Renal pelvis (tissue), 4 donors: Measurements from ENCODE around the gene ARHGAP27. TPM values are rescaled to one million over a fixed set of nuclear protein-coding genes. Genes with fewer than 3 reads are reported as not detected.

Experiments used
- DNase-seq: peaks from one replicate; pipeline ENCODE4 v3.0.0-alpha.2; 2013
- polyA plus RNA-seq, 3 donors: library from polyadenylated mRNA; unstranded; fragments of 120-200 nt; gene quantifications; one replicate each; pipeline ENCODE4 v1.2.1, GENCODE V29; 2013; ENCODE audit not compliant: insufficient read length in 3 of 3

ARHGAP27 gene
- polyA plus RNA-seq, 3 donors, result 15.7 to 21.7 (median 20.4) TPM

DNA sequence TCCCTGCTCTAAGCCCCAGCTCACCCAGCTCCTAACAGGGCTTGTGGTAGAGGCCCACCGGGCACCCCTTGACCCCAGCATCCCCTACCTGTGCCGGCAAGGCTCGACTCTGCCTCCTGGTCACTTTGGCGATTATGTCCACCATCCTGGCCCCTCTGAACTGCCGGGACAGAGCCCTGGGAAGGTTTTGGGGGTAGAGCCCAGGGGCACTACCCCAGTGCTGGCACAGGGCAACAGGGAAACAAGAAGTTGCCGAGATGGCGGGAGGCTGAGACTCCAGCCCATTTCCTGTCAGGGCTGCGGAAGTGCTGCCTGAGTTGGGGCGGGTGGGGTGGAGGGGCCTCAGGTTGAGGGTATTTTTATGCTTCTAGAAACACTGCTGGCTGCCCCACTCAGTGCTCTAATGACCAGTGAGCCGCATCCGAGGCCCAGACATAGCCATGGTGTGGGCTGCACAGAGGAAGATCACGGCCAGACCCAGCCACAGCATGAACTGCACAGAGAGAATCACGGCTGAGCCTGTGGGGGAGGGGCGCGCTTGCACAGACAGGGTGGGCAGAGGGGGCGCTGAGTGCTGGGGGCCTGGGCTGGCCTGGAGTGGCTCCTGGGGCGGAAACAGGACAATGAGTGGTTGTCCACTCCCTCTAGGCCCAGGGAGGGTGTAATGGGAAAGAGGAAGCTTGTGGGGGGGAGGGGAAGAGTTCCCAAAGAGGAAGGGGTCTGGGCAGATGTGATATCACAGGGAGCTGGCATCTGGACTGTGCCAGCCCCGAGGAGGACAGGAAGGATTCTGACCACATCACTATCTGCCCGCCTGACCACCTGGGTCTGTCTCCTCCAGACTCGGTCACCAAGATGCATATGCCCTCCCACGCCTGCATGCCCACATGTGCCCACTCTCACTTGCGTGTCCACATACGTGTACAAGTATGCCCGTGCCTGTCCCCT is 22.3 kb downstream of the ARHGAP27 start:
- no peak for DNase-seq

DNA sequence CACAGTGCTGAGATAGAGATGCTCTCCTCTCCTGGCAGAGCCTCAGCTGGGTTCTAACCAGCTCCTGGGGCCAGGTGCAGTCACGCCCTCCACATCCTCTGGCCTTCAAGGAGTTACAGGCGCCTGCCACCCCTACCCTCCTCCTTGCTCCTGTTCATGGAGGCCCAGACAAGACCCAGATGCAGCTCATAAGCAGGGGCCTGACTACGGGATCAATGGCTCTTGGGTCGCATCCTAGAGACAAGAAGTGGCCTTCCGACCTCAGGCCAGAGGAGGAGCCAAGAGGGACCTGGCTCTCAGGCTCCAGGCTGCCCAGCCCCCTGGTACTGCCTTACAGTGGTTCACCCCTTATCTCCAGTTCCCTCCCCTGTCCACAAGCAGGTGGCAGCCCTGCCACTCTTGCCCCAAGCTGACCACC is 23.0 kb downstream of the ARHGAP27 start:
- no peak for DNase-seq

DNA sequence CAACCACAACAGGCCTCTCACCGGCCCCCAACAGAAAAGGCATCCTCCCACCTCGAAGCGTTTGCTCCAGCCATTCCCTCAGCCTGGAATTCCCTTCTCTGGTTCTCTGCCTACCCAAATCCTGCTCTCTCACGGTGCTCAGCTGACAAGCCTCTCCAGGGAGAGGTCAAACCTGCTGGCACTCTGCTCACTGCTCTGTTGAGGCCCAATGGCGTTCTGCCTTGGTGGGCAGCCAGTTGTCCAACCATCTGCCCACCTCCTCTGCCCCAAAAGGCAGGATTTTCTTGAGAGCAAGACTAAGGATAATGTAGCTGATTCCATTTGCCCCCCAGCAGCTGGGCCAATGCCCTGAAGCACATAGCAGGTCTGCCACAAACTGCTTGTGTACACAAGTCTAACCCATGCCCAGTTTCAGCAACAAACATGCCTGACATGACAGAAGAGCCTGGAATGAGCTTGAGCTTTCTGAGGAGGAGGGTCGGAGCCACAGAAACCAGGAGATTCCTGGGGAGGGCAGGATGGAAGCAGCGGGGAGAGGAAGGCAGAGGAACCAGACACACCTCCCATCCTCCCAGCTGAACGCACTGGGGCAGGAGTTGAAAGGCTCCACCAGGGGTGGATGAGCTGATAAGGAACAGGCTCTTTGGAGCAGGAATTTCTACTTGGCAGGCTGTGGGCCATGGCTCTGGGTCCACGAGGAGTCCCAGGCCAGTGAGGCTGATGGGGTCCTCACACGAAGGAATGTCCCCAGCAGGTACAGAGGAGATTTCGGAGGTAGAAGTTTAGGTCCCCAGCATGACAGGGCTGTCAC is 23.9 kb downstream of the ARHGAP27 start:
- DNase-seq, result no peak

- no peak for DNase-seq
Observed at GRCh38 chr17:45406107-45406506, 26.6 kb downstream of the ARHGAP27 start.

GRCh38 chr17:45405250-45406086 is 27.2 kb downstream of the ARHGAP27 start:
- DNase-seq, result no peak

- DNase-seq, result no peak
Observed at GRCh38 chr17:45404870-45405249, 27.8 kb downstream of the ARHGAP27 start.

DNA sequence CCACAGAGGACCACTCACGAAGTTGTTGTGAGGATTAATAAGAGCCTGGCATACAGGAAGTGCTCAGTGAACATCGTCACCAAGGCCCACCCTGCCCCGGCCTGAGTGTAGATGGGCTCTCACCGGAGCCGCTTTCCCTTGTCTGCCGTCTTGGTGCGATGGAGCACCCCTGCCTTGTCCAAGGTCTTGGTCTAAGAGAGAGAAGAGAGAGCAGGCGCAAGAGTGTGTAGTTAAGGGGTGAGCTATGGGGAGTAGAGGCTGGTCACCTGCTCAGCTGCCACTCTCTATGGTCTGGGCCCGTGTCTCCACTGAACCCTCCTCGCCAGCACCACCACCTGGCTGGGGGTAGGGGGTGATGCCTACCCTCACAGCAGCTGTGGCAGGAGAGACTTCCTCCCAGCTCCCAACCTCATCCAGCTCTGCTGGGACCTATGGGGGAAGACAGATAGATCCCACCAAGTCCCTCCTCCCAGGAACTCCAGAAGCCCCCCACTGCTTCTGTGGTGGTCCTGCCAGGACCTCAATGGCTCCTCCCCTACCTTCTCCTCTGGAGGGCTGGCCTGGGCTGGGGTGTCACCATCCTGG is 28.7 kb downstream of the ARHGAP27 start:
- DNase-seq, result no peak

GRCh38 chr17:45402916-45403315 is 29.8 kb downstream of the ARHGAP27 start:
- DNase-seq, result no peak

GRCh38 chr17:45398800-45399199 is 33.9 kb downstream of the ARHGAP27 start:
- DNase-seq, result no peak

DNA sequence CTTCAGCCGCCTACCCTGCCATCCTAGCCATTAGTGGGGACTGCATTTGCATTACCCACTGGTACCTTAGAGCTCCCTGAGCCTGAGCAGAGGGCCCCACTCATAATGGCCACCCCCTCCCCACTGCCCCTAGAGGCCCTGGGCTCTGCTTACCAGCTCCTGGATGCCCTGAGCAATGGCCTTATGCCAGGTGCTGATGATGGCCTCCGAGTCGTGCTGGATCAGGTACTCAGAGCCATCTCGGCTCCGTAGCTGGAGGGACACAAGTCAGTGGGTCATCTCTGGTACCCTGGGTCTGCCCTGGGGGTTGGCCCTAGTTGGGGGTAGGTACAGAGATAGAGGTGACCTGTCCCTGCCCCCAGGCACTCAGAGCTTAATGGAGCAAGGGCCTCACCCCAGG is 34.9 kb downstream of the ARHGAP27 start:
- DNase-seq, result no peak

DNA sequence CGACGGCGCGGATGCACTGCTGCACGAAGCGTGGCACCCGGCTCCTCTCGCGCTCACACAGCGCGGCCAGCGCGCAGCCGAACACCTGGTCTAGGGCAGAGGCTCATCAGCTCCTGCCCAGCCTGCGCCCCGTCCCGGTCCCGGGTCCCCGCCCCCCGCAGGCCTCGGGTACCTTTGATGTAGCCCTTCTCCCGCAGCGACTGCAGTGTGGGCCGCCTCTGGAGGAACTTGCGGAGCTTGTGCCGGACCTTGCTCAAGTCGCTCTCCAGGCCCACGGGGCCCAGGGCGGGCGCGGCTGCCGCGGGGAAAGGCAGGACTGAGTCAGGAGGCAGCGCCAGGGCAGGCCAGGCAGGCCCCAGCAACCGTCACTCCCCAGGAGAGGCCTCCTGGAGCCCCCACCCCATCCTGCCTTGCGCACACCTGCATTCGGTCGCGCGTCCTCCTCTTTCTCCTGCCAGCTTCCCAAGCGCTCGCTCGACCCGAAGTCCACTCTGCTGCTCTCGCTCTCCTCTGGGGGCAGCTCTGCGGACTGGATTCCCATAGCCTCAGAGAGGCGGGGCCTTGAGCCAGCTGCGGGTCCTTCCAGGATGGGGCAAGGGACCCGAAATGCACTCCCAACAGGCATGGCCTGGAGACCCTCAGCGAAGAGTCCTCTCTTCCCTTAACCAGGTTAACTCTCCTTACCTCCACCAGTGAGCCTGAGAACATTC is 36.0 kb downstream of the ARHGAP27 start:
- DNase-seq, result no peak

- no peak for DNase-seq
Observed at GRCh38 chr17:45395569-45396415, 36.9 kb downstream of the ARHGAP27 start.

DNA sequence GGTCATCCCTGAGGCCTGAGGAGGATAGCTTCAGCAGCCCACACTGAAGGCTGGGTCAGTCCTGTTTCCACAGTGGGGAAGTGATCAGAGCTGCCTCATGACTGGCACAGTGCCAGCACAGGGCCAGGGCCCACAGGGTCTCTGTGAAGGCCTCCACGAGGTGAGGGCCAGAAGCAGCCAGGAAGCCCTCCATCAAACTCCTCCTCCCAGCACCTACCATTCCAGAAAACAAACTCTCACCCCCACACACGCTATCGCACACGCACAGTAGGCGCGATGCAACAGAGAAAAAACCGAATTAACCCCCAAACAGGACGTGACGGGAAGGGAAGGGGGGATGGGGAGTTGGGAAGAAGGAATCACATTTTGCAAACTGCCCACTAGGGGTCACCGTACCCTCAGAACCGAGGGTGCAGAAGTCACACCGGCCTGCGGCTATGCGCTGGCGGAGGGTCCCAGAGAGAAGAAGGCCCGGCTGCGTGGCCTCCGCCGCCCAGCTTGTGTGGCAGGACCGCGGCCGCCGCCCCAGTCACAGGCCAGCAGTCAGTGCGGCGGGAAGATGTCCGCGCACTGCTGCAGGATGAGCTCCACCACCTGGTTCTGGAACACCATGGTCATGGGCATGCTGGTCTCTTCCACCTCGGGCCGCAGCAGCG is 37.6 kb downstream of the ARHGAP27 start:
- DNase-seq, result peak; percentile 93

GRCh38 chr17:45394564-45394912 is 38.1 kb downstream of the ARHGAP27 start:
- no peak for DNase-seq

DNA sequence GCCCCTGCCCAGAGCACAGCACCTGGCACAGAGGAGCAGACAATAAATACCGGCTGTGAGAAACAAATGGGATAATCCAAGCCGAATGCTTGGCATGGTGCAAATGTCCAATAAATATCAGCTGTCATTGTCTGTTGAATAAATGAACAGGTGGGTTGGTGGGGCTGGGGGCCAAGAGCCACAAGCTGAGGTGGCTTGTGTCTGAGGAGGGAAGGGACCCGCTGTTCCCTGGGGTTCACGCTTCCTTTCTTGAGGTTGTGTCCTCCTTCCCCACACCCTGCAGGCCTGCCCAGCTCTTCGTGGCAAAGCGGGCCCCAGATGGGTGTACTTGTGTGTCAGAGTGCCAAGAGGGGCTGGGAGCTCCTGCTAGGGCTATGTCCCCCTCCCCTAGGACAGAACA is 38.6 kb downstream of the ARHGAP27 start:
- DNase-seq, result no peak

GRCh38 chr17:45393411-45393810 is 39.3 kb downstream of the ARHGAP27 start:
- no peak for DNase-seq

DNA sequence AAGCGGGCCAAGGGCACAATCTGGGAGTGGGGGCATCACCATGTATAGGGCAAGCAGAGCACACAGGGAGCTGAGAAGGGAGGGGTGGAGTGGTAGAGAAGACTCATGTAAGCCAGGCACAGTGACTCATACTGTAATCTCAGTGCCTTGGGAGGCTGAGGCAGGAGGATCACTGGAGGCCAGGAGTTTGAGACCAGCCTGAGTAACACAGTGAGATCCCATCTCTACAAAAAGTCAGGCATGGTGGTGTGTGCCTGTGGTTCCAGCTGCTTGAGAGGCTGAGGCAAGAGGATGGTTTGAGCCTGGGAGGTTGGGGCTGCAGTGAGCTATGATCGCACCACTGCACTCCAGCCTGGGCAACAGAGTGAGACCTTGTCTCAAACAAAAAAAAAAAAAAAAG is 40.8 kb downstream of the ARHGAP27 start:
- no peak for DNase-seq

GRCh38 chr17:45391291-45391690 is 41.4 kb downstream of the ARHGAP27 start:
- DNase-seq, result no peak

DNA sequence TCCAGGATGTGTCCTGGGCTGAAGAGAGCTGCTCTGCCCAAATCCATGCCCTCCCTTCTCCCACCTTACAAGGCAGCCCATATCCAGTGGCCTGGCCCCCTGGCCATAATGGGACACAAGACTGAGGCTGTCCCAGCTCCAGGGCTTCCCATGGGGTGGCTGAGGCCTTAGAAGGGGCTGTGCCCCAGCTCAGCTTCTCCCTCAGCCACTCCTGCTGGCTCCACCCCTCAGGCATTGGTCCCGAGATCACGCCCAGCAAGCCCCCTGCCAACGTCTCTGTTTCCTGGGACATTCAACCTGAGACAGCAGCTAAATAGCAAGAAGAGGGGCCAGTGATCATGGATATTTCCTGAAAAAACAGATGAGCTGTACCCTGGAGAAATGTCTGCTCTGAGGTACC is 43.3 kb downstream of the ARHGAP27 start:
- DNase-seq, result no peak
